Lung (tissue), 12 donors: ENCODE data around the gene SENP7. TPM values are rescaled to one million over a fixed set of nuclear protein-coding genes. Genes with fewer than 3 reads are reported as not detected.
A peak's percentile ranks its signal among the peaks of the same experiment; 100 is the strongest.

Experiments
- ATAC-seq: fragments of 200-7000 bp; cut with Tn5 transposase; one replicate; pipeline ENCODE4 v1.9.1; 2020; ENCODE audit warnings: moderate number of reproducible peaks; ENCODE audit not compliant: insufficient read depth, low FRiP score
- DNase-seq, 3 donors: peaks; one replicate each; pipeline ENCODE4 v3.0.0-alpha.2; 2013 to 2017
- H3K27ac ChIP-seq, 2 donors: one replicate each; pipeline ENCODE4 v1.5.1; 2013; ENCODE audit warnings: mild to moderate bottlenecking in 2 of 2, moderate library complexity in 2 of 2, control low read depth in 1 of 2, inconsistent platforms in 1 of 2, low read depth in 1 of 2, low read length in 1 of 2
- H3K27me3 ChIP-seq, 3 donors: one replicate each; pipeline ENCODE4 v1.5.1; 2013; ENCODE audit warnings: low read length in 2 of 3; ENCODE audit not compliant: control insufficient read depth in 3 of 3, insufficient read depth in 3 of 3
- H3K36me3 ChIP-seq, 4 donors: one replicate each; pipeline ENCODE4 v1.5.1; 2013; ENCODE audit warnings: low read length in 4 of 4, mild to moderate bottlenecking in 1 of 4, moderate library complexity in 1 of 4; ENCODE audit not compliant: control insufficient read depth in 4 of 4, insufficient read depth in 4 of 4
- H3K4me1 ChIP-seq, 5 donors: one replicate each; pipeline ENCODE4 v1.5.1; 2013; ENCODE audit warnings: low read length in 5 of 5, mild to moderate bottlenecking in 2 of 5, moderate library complexity in 1 of 5; ENCODE audit not compliant: control insufficient read depth in 5 of 5, insufficient read depth in 5 of 5
- H3K4me3 ChIP-seq: one replicate; pipeline ENCODE4 v1.5.1; 2013; ENCODE audit warnings: mild to moderate bottlenecking, control low read depth, moderate library complexity
- H3K9ac ChIP-seq, 2 donors: one replicate each; pipeline ENCODE4 v1.5.1; 2013; ENCODE audit warnings: low read length in 2 of 2, control low read depth in 1 of 2; ENCODE audit not compliant: insufficient read depth in 1 of 2
- H3K9me3 ChIP-seq, 4 donors: one replicate each; pipeline ENCODE4 v1.5.1; 2013; ENCODE audit warnings: low read length in 3 of 4, mild to moderate bottlenecking in 1 of 4, moderate library complexity in 1 of 4; ENCODE audit not compliant: control insufficient read depth in 4 of 4, insufficient read depth in 3 of 4
- WGBS, 2 donors: extraction: QIAGEN DNeasy Blood & Tissue Kit; methylation state at CpG; one replicate each; pipeline ENCODE4 v1.1.7; 2013; 5-methylcytosine and 5-hydroxymethylcytosine counted together
- polyA plus RNA-seq, 2 donors: library from polyadenylated mRNA; stranded (reverse); fragments of 200-250 nt; gene quantifications; one replicate each; pipeline ENCODE4 v1.2.1, GENCODE V29; 2013
- total RNA-seq, 2 donors: library from RNA; depleted of rRNA in 1 of 2; stranded (reverse); fragments of >200 nt in 1 of 2; gene quantifications; one replicate each; pipeline ENCODE4 v1.2.1, GENCODE V29; 2014 to 2021
- TF ChIP-seq, protein P1 (sequence below): IDR thresholded peaks from 2 replicates; pipeline ENCODE4 v1.5.1; 2012; ENCODE audit warnings: mild to moderate bottlenecking; ENCODE audit errors: control extremely low read depth, extremely low read depth
- donor health status: control.
- donor health status: control.
- donor health status: Bipolar disorder and iron deficiency.
- donor health status: healthy.
- donor health status: DM: yes; HTN: yes; CAD: no.

SENP7 gene
- total and polyA plus RNA-seq, 4 donors: 6.0 to 73.9 (median 11.8) TPM

DNA sequence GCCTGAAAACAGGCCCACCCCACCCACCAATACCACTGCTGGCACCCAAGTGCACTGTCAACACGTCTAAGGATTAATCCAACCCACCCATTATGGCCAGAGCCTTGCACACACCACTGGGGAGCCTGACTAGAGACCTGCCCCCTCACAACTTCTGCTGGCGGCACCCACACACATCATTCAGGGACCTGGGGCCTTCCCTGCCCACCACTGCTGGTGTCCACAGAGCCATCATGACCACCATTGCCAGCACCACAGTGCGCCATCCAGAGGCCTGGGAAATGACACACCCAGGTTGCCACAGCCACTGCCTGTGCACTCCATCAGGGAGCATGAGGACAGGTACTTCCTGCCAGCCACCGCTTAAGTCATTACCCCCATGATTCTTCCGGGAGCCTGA, 125.7 kb downstream of the SENP7 start:
- WGBS, 2 donors: 96 to 98% methylated on average over 5 of the region's 5 CpGs
- Histone ChIP-seq H3K4me3 (no peak overlapping the region), H3K9ac (no peak overlapping the region), H3K36me3 (peaks cover 0 to 11% (median 3%) of the 10 kb centered on the region in 4 donors), H3K4me1 (peaks cover 0 to 8% (median 0%) of the 10 kb centered on the region in 5 donors), H3K27ac (no peak overlapping the region), H3K27me3 (no peaks in the 10 kb centered on the region), H3K9me3 (peaks cover 0 to 13% (median 2%) of the 10 kb centered on the region in 4 donors)
- DNase-seq (no peak), ATAC-seq (no peak)
- TF ChIP-seq, protein P1, sequence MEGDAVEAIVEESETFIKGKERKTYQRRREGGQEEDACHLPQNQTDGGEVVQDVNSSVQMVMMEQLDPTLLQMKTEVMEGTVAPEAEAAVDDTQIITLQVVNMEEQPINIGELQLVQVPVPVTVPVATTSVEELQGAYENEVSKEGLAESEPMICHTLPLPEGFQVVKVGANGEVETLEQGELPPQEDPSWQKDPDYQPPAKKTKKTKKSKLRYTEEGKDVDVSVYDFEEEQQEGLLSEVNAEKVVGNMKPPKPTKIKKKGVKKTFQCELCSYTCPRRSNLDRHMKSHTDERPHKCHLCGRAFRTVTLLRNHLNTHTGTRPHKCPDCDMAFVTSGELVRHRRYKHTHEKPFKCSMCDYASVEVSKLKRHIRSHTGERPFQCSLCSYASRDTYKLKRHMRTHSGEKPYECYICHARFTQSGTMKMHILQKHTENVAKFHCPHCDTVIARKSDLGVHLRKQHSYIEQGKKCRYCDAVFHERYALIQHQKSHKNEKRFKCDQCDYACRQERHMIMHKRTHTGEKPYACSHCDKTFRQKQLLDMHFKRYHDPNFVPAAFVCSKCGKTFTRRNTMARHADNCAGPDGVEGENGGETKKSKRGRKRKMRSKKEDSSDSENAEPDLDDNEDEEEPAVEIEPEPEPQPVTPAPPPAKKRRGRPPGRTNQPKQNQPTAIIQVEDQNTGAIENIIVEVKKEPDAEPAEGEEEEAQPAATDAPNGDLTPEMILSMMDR: no peak

DNA sequence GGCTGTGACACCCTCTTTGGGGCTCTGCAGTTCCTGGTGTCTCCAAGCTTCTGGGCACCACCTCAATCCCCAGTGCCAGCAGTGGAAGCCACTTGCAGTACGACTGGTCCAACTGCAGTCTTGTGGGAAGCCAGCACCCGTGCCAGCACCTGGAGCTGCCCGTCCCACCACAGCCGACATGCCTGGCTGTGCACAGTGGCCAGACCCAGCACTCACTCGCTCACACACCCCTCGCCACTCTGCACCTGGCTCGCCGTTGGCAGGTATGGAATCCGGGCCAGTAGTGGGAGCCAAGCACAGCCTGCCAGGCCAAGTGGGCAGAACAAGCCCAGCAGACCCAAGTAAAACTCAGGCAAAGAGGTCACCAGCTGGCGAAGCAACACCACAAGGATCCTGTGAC, 128.6 kb downstream of the SENP7 start:
- Histone ChIP-seq H3K9me3 (peaks cover 0 to 6% (median 2%) of the 10 kb centered on the region in 4 donors), H3K4me3 (no peak overlapping the region), H3K27me3 (no peaks in the 10 kb centered on the region), H3K9ac (no peak overlapping the region), H3K4me1 (peaks cover 0 to 8% (median 0%) of the 10 kb centered on the region in 5 donors), H3K36me3 (peaks cover 0 to 6% (median 3%) of the 10 kb centered on the region in 4 donors), H3K27ac (no peak overlapping the region)
- ATAC-seq (no peak), DNase-seq (no peak)
- TF ChIP-seq, protein P1: no peak
- 95 to 97% methylated on average over 10 of the region's 10 CpGs for WGBS, 2 donors

DNA sequence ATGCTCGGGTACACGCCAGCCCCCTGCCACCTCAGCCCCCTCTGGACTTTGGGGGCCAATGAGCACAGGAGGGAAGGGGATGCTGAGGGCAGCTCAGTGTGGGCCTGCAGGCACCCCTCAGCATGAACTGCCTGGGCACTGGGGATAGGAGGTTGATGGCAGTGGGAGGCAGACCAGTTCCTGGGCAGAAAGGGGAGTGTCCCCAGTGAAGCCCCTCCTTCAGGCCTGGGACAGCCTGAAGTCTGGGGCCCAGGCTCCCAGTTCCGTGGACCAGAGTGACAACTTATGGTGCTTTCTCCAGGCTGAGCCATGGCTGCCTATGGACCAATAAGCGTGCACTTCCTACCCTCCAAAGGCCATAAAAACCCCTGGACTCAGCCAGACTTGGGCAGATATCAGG, 129.4 kb downstream of the SENP7 start:
- WGBS, 2 donors: 97% methylated on average over 4 of the region's 4 CpGs
- ATAC-seq: no peak
- no peak overlapping the region for H3K9ac ChIP-seq
- H3K27me3 ChIP-seq: no peaks in the 10 kb centered on the region
- no peak for DNase-seq
- peaks cover 0 to 6% (median 3%) of the 10 kb centered on the region in 4 donors for H3K36me3 ChIP-seq
- TF ChIP-seq, protein P1: no peak
- H3K4me1 ChIP-seq: peaks cover 0 to 8% (median 0%) of the 10 kb centered on the region in 5 donors
- H3K9me3 ChIP-seq: peaks cover 0 to 6% (median 1%) of the 10 kb centered on the region in 4 donors
- no peak overlapping the region for H3K4me3 ChIP-seq
- no peak overlapping the region for H3K27ac ChIP-seq

DNA sequence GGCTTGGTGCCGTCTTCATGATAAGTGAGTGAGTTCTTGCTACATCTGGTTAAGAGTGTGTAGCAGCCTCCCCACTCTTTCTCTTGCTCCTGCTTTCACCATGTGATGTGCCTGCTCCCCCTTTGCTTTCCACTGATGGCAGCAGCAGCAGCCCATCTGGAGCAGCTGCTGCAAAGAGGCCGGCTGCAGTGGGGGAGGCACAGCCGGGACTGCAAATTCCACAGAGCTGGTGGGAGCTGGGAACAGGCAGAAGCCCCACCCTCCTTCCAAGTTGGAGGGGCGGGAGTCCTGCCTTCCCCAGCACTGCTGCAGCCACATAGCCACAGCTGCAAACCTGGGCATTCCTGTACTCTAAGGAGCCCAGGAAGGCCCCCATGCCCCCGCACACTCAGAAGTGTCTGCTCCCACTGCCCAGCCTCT, 129.8 kb downstream of the SENP7 start:
- DNase-seq: peak; percentile 60 to 70 (median 68)
- H3K9me3 ChIP-seq: peaks cover 0 to 4% (median 1%) of the 10 kb centered on the region in 4 donors
- TF ChIP-seq, protein P1: no peak
- peaks cover 0 to 4% (median 2%) of the 10 kb centered on the region in 4 donors for H3K36me3 ChIP-seq
- H3K4me3 ChIP-seq: no peak overlapping the region
- 82 to 91% methylated on average over 5 of the region's 5 CpGs for WGBS, 2 donors
- ATAC-seq: no peak
- no peak overlapping the region for H3K27ac ChIP-seq
- peaks cover 0 to 8% (median 0%) of the 10 kb centered on the region in 5 donors for H3K4me1 ChIP-seq
- H3K9ac ChIP-seq: no peak overlapping the region
- no peaks in the 10 kb centered on the region for H3K27me3 ChIP-seq
